ENCODE measurements around the gene DNMT1. TPM values are rescaled to one million over a fixed set of nuclear protein-coding genes. Genes with fewer than 3 reads are reported as not detected.

The DNMT1 gene
- total RNA-seq, 1 experiment from 2014 or later = 210 TPM

DNA sequence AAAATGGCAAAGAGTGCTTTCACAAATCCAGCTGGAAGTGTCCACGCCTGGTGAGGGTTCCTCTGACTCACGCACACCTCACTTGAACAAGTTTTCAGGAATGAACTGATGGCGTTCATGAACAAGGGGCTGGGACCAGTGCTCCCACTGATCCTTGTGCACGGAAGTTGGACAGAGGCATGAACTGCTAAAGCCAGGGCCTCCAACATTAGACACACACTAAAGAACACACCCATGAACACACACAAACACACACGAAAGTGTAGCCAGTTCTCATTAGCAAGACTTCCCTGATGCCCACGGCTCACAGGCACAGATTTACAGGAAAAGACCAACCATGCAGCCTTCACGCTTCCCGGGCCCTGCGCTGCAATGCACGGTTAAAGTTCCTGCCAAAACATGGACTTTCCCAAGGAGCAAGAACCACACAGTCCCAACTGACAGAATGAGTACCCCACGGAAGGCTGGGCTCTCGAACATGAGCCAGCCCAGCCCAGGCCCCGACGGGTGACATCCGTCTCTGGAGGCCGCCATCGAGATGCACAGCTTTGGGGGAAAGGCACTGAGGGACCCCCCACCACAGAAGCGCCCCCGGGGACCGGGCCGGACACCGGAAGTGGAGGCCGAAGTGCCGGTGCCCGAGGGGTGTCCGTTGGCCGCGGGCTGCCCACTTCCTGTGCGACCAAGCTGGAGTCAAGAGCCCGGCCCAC is 808 bp downstream of the DNMT1 start (continued):
- TF ChIP-seq, protein P1, sequence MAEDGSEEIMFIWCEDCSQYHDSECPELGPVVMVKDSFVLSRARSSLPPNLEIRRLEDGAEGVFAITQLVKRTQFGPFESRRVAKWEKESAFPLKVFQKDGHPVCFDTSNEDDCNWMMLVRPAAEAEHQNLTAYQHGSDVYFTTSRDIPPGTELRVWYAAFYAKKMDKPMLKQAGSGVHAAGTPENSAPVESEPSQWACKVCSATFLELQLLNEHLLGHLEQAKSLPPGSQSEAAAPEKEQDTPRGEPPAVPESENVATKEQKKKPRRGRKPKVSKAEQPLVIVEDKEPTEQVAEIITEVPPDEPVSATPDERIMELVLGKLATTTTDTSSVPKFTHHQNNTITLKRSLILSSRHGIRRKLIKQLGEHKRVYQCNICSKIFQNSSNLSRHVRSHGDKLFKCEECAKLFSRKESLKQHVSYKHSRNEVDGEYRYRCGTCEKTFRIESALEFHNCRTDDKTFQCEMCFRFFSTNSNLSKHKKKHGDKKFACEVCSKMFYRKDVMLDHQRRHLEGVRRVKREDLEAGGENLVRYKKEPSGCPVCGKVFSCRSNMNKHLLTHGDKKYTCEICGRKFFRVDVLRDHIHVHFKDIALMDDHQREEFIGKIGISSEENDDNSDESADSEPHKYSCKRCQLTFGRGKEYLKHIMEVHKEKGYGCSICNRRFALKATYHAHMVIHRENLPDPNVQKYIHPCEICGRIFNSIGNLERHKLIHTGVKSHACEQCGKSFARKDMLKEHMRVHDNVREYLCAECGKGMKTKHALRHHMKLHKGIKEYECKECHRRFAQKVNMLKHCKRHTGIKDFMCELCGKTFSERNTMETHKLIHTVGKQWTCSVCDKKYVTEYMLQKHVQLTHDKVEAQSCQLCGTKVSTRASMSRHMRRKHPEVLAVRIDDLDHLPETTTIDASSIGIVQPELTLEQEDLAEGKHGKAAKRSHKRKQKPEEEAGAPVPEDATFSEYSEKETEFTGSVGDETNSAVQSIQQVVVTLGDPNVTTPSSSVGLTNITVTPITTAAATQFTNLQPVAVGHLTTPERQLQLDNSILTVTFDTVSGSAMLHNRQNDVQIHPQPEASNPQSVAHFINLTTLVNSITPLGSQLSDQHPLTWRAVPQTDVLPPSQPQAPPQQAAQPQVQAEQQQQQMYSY (CRISPR knock-in tag; IDR thresholded peaks at IDR 0.05) = 0 out of 2 replicates have a peak, but pooled peaks have one; percentile 43
- TF ChIP-seq CREM (CRISPR knock-in tag; IDR thresholded peaks at IDR 0.05) = 0 out of 2 replicates have a peak, but pooled peaks have one; percentile 35
- TF ChIP-seq NR3C1 (CRISPR knock-in tag; conservative IDR thresholded peaks at IDR 0.05; ENCODE audit: low read depth) = no peak
- no peak for TF ChIP-seq ESRRA (CRISPR knock-in tag; IDR thresholded peaks at IDR 0.05; ENCODE audit: borderline replicate concordance)
- TF ChIP-seq ZNF121 (CRISPR knock-in tag; IDR thresholded peaks at IDR 0.05) = no peak
- TF ChIP-seq, protein P2, sequence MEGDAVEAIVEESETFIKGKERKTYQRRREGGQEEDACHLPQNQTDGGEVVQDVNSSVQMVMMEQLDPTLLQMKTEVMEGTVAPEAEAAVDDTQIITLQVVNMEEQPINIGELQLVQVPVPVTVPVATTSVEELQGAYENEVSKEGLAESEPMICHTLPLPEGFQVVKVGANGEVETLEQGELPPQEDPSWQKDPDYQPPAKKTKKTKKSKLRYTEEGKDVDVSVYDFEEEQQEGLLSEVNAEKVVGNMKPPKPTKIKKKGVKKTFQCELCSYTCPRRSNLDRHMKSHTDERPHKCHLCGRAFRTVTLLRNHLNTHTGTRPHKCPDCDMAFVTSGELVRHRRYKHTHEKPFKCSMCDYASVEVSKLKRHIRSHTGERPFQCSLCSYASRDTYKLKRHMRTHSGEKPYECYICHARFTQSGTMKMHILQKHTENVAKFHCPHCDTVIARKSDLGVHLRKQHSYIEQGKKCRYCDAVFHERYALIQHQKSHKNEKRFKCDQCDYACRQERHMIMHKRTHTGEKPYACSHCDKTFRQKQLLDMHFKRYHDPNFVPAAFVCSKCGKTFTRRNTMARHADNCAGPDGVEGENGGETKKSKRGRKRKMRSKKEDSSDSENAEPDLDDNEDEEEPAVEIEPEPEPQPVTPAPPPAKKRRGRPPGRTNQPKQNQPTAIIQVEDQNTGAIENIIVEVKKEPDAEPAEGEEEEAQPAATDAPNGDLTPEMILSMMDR (IDR thresholded peaks at IDR 0.05) = no peak
- TF ChIP-seq, protein P3, sequence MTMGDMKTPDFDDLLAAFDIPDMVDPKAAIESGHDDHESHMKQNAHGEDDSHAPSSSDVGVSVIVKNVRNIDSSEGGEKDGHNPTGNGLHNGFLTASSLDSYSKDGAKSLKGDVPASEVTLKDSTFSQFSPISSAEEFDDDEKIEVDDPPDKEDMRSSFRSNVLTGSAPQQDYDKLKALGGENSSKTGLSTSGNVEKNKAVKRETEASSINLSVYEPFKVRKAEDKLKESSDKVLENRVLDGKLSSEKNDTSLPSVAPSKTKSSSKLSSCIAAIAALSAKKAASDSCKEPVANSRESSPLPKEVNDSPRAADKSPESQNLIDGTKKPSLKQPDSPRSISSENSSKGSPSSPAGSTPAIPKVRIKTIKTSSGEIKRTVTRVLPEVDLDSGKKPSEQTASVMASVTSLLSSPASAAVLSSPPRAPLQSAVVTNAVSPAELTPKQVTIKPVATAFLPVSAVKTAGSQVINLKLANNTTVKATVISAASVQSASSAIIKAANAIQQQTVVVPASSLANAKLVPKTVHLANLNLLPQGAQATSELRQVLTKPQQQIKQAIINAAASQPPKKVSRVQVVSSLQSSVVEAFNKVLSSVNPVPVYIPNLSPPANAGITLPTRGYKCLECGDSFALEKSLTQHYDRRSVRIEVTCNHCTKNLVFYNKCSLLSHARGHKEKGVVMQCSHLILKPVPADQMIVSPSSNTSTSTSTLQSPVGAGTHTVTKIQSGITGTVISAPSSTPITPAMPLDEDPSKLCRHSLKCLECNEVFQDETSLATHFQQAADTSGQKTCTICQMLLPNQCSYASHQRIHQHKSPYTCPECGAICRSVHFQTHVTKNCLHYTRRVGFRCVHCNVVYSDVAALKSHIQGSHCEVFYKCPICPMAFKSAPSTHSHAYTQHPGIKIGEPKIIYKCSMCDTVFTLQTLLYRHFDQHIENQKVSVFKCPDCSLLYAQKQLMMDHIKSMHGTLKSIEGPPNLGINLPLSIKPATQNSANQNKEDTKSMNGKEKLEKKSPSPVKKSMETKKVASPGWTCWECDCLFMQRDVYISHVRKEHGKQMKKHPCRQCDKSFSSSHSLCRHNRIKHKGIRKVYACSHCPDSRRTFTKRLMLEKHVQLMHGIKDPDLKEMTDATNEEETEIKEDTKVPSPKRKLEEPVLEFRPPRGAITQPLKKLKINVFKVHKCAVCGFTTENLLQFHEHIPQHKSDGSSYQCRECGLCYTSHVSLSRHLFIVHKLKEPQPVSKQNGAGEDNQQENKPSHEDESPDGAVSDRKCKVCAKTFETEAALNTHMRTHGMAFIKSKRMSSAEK (CRISPR knock-in tag; IDR thresholded peaks at IDR 0.05; ENCODE audit: borderline replicate concordance) = no peak
- TF ChIP-seq SMAD3 (CRISPR knock-in tag; IDR thresholded peaks at IDR 0.05; ENCODE audit: borderline replicate concordance) = no peak
- TF ChIP-seq TEAD4 (CRISPR knock-in tag; IDR thresholded peaks at IDR 0.05) = 0 out of 2 replicates have a peak, but pooled peaks have one; percentile 34
- TF ChIP-seq, protein P4, sequence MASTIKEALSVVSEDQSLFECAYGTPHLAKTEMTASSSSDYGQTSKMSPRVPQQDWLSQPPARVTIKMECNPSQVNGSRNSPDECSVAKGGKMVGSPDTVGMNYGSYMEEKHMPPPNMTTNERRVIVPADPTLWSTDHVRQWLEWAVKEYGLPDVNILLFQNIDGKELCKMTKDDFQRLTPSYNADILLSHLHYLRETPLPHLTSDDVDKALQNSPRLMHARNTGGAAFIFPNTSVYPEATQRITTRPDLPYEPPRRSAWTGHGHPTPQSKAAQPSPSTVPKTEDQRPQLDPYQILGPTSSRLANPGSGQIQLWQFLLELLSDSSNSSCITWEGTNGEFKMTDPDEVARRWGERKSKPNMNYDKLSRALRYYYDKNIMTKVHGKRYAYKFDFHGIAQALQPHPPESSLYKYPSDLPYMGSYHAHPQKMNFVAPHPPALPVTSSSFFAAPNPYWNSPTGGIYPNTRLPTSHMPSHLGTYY (CRISPR knock-in tag; IDR thresholded peaks at IDR 0.05) = no peak
- TF ChIP-seq HMGA2 (CRISPR knock-in tag; IDR thresholded peaks at IDR 0.05) = no peak
- 0 out of 2 replicates have a peak, but pooled peaks have one; percentile 39 for TF ChIP-seq ZNF232 (CRISPR knock-in tag; IDR thresholded peaks at IDR 0.05)

DNA sequence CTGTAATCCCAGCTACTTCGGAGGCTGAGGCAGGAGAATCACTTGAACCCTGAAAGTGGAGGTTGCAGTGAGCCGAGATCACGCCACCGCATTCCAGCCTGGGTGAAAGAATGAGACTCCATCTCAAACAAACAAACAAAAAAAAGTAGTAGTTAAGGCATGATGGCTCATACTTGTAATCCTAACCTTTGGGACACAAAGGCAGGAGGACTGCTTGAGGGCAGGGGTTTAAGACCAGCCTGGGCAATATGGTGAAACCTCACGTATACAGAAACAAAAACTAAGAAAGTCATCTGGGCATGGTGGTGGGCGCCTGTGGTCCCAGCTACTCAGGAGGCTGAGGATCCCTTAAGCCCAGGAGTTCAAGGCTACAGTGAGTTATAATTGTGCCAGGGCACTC is 1.8 kb downstream of the DNMT1 start:
- ChIA-PET CTCF (interaction anchor here (1.7 kb wide), 1 partner anchor 36 kb away, joined by 3 read pairs; no protein-coding TSS in a partner anchor), POLR2A (no interaction called here)
- TF ChIP-seq ZBTB21 (CRISPR knock-in tag; IDR thresholded peaks at IDR 0.05; ENCODE audit: borderline replicate concordance) (no peak), ZNF138 (CRISPR knock-in tag; conservative IDR thresholded peaks at IDR 0.05) (no peak), ZNF317 (CRISPR knock-in tag; IDR thresholded peaks at IDR 0.05; ENCODE audit: borderline replicate concordance, low read depth) (no peak), SOX15 (CRISPR knock-in tag; IDR thresholded peaks at IDR 0.05) (no peak), TP53 (CRISPR knock-in tag; IDR thresholded peaks at IDR 0.05) (no peak)
- TF ChIP-seq, protein P5, sequence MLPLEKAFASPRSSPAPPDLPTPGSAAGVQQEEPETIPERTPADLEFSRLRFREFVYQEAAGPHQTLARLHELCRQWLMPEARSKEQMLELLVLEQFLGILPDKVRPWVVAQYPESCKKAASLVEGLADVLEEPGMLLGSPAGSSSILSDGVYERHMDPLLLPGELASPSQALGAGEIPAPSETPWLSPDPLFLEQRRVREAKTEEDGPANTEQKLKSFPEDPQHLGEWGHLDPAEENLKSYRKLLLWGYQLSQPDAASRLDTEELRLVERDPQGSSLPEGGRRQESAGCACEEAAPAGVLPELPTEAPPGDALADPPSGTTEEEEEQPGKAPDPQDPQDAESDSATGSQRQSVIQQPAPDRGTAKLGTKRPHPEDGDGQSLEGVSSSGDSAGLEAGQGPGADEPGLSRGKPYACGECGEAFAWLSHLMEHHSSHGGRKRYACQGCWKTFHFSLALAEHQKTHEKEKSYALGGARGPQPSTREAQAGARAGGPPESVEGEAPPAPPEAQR (CRISPR knock-in tag; IDR thresholded peaks at IDR 0.05) = no peak
- TF ChIP-seq, protein P3 (CRISPR knock-in tag; IDR thresholded peaks at IDR 0.05; ENCODE audit: borderline replicate concordance) = no peak
- H3K4me1 Mint-ChIP-seq = peaks cover 8% of the 10 kb centered on the region
- H3K9me3 Mint-ChIP-seq = no peaks in the 10 kb centered on the region
- H3K27ac Mint-ChIP-seq = no peak overlapping the region
- no peaks in the 10 kb centered on the region; the same call in 1 of the 2 replicates for H3K36me3 Mint-ChIP-seq
- H3K27me3 Mint-ChIP-seq (ENCODE audit: low read depth) = no peaks in the 10 kb centered on the region
- peak overlapping the region; percentile 94 for H3K4me3 Mint-ChIP-seq
- no peak for DNase-seq (ENCODE audit: low spot score)
- no peak for ATAC-seq

Measured in WTC11 (cell line).